ENCODE measurements around the gene SORCS2.

- TF ChIP-seq CTCF (conservative IDR thresholded peaks at IDR 0.05; ENCODE audit: low read depth, low read length) (no peak), MXI1 (IDR thresholded peaks at IDR 0.05; ENCODE audit: borderline replicate concordance, low read depth, low read length) (no peak), POLR2A (IDR thresholded peaks at IDR 0.05; ENCODE audit: low read depth, low read length) (no peak), USF2 (IDR thresholded peaks at IDR 0.05; ENCODE audit: low read depth, low read length) (no peak), ELK1 (IDR thresholded peaks at IDR 0.05; ENCODE audit: borderline replicate concordance, low read depth, low read length) (no peak), CHD1 (IDR thresholded peaks at IDR 0.05; ENCODE audit: low read depth, low read length) (no peak), NFE2L2 (IDR thresholded peaks at IDR 0.05; ENCODE audit: low read depth, low read length) (no peak), SMC3 (IDR thresholded peaks at IDR 0.05; ENCODE audit: low read depth, low read length) (no peak), MAZ (IDR thresholded peaks at IDR 0.05; ENCODE audit: borderline replicate concordance, low read depth, low read length) (no peak), BHLHE40 (IDR thresholded peaks at IDR 0.05; ENCODE audit: low read depth, low read length) (no peak), CEBPB (IDR thresholded peaks at IDR 0.05; ENCODE audit: low read depth, low read length) (no peak), RAD21 (IDR thresholded peaks at IDR 0.05; ENCODE audit: low read length) (no peak), MAFK (IDR thresholded peaks at IDR 0.05; ENCODE audit: low read depth, low read length) (no peak), RCOR1 (IDR thresholded peaks at IDR 0.05; ENCODE audit: insufficient replicate concordance, low read length) (no peak)
Measured at GRCh38 chr4:7157666-7158065, 34.7 kb upstream of the SORCS2 start.
